OCI-LY1 (cell line): ENCODE results near the gene PCBP3.

Experiments used
- H2AFZ ChIP-seq: fragments of 200-600 bp; sonication (generic), shearing (Covaris generic); 2 replicates; pipeline ENCODE4 v1.6.0; 2014; ENCODE audit warnings: antibody characterized with exemption, mild to moderate bottlenecking, low read length
- H3F3A ChIP-seq: fragments of 200-600 bp; sonication (generic), shearing (Covaris generic); 2 replicates; pipeline ENCODE4 v1.6.0; 2014; ENCODE audit warnings: mild to moderate bottlenecking, antibody characterized with exemption, low read length, moderate library complexity; ENCODE audit not compliant: insufficient read depth
- H3K27ac ChIP-seq: fragments of 200-600 bp; sonication (generic); 2 replicates; pipeline ENCODE4 v1.5.1; 2014; ENCODE audit warnings: low read length, mixed run types, mild to moderate bottlenecking, low read depth; ENCODE audit not compliant: poor library complexity, severe bottlenecking
- H3K27me3 ChIP-seq: fragments of 200-600 bp; sonication (generic); 2 replicates; pipeline ENCODE4 v1.6.0; 2014; ENCODE audit warnings: antibody characterized with exemption, mild to moderate bottlenecking, low read length, moderate library complexity; ENCODE audit not compliant: insufficient read depth
- H3K36me3 ChIP-seq: fragments of 200-600 bp; sonication (generic); 2 replicates; pipeline ENCODE4 v1.6.1; 2014; ENCODE audit warnings: mild to moderate bottlenecking, antibody characterized with exemption, low read length, moderate library complexity, mixed read lengths; ENCODE audit not compliant: insufficient read depth
- H3K4me1 ChIP-seq: fragments of 200-600 bp; sonication (generic); 2 replicates; pipeline ENCODE4 v1.5.1; 2014; ENCODE audit warnings: mild to moderate bottlenecking, low read length, moderate library complexity; ENCODE audit not compliant: insufficient read depth, severe bottlenecking
- H3K4me2 ChIP-seq: fragments of 200-600 bp; sonication (generic), shearing (Covaris generic); 2 replicates; pipeline ENCODE4 v1.6.1; 2014; ENCODE audit warnings: low read length
- H3K4me3 ChIP-seq: fragments of 200-600 bp; sonication (generic); 2 replicates; pipeline ENCODE4 v1.5.1; 2014; ENCODE audit warnings: low read length, low read depth, mild to moderate bottlenecking, mixed read lengths; ENCODE audit not compliant: poor library complexity, severe bottlenecking
- H3K79me2 ChIP-seq: fragments of 200-600 bp; shearing (Covaris generic); 2 replicates; pipeline ENCODE4 v1.6.1; 2016; ENCODE audit warnings: mixed run types, low read length, mixed read lengths; ENCODE audit not compliant: insufficient read depth
- H3K9ac ChIP-seq: fragments of 200-600 bp; sonication (generic), shearing (Covaris generic); 2 replicates; pipeline ENCODE4 v1.6.1; 2014; ENCODE audit warnings: mild to moderate bottlenecking, low read length, mixed read lengths
- H3K9me2 ChIP-seq: fragments of 200-600 bp; sonication (generic), shearing (Covaris generic); 2 replicates; pipeline ENCODE4 v1.6.1; 2014; ENCODE audit warnings: low read depth, mild to moderate bottlenecking, low read length, mixed read lengths
- H3K9me3 ChIP-seq: fragments of 200-600 bp; shearing (Covaris generic); 2 replicates; pipeline ENCODE4 v1.6.1; 2014; ENCODE audit warnings: low read length, mixed read lengths
- H4K20me1 ChIP-seq: fragments of 200-600 bp; sonication (generic), shearing (Covaris generic); 2 replicates; pipeline ENCODE4 v1.6.0; 2016; ENCODE audit warnings: mild to moderate bottlenecking, low read length; ENCODE audit not compliant: insufficient read depth
- EZH2 ChIP-seq: fragments of 200-600 bp; sonication (generic), shearing (Covaris generic); IDR thresholded peaks from 2 replicates; pipeline ENCODE4 v1.8.0; 2017; ENCODE audit warnings: borderline replicate concordance, mixed run types, mild to moderate bottlenecking, antibody characterized with exemption, low read length, moderate library complexity, mixed read lengths
- TF ChIP-seq, protein P1 (sequence below): fragments of 200-600 bp; sonication (generic), shearing (Covaris generic); IDR thresholded peaks from 2 replicates; pipeline ENCODE4 v1.5.1; 2017; ENCODE audit warnings: mild to moderate bottlenecking, antibody characterized with exemption, low read length, moderate library complexity, mixed read lengths

Gene PCBP3

DNA sequence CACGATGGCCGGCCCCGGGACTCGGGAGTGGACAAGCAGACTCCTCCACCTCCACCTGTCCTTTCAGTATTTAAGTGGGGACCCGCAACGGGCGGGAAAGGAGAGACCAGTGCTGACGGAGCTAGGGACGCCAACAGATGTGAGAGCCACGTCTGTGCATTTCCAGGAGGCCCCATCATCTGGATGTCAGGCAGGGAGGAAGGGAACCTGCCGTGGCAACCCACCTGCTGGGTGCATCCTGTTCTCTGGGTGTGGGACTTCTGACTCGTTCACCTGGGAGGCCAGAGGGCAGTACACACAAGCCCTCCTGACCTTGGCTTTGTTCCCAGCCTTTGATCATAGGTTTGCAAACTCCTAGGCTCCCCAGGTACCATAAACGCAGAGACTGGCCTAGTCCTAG, 5.6 kb upstream of the PCBP3 start:
- Histone ChIP-seq H3K9me3 (no peaks in the 10 kb centered on the region), H3K36me3 (no peaks in the 10 kb centered on the region), H2AFZ (no peak overlapping the region), H3K27me3 (no peaks in the 10 kb centered on the region), H3F3A (no peaks in the 10 kb centered on the region), H4K20me1 (no peaks in the 10 kb centered on the region), H3K9me2 (no peaks in the 10 kb centered on the region), H3K4me2 (no peak overlapping the region), H3K4me1 (peaks cover 4% of the 10 kb centered on the region), H3K4me3 (no peak overlapping the region), H3K9ac (no peak overlapping the region), H3K79me2 (no peaks in the 10 kb centered on the region), H3K27ac (no peak overlapping the region)
- TF ChIP-seq EZH2, result no peak
- TF ChIP-seq, protein P1, sequence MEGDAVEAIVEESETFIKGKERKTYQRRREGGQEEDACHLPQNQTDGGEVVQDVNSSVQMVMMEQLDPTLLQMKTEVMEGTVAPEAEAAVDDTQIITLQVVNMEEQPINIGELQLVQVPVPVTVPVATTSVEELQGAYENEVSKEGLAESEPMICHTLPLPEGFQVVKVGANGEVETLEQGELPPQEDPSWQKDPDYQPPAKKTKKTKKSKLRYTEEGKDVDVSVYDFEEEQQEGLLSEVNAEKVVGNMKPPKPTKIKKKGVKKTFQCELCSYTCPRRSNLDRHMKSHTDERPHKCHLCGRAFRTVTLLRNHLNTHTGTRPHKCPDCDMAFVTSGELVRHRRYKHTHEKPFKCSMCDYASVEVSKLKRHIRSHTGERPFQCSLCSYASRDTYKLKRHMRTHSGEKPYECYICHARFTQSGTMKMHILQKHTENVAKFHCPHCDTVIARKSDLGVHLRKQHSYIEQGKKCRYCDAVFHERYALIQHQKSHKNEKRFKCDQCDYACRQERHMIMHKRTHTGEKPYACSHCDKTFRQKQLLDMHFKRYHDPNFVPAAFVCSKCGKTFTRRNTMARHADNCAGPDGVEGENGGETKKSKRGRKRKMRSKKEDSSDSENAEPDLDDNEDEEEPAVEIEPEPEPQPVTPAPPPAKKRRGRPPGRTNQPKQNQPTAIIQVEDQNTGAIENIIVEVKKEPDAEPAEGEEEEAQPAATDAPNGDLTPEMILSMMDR, result no peak

DNA sequence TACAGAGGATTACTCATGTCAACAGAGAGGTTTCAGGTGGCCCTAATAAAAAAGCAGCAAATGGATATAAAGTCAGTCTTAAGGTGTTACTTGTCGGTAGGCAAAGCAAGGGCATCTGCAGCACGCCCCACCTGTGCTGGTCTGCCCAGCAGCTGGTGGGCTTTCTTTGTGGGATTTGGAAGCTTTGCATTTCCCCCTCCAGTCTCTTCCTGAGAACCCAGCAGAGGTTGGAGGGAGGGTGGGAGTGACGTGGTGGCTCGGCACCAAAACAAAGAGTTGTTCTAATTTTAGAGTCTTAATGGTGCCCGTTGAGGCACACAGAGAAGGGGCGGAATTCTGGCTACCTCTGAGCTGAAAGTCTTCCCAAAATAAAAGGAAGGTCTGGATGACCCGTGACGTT, 4.8 kb upstream of the PCBP3 start:
- H3K4me1 ChIP-seq, result peaks cover 4% of the 10 kb centered on the region
- no peak overlapping the region for H3K27ac ChIP-seq
- no peak overlapping the region for H3K4me3 ChIP-seq

DNA sequence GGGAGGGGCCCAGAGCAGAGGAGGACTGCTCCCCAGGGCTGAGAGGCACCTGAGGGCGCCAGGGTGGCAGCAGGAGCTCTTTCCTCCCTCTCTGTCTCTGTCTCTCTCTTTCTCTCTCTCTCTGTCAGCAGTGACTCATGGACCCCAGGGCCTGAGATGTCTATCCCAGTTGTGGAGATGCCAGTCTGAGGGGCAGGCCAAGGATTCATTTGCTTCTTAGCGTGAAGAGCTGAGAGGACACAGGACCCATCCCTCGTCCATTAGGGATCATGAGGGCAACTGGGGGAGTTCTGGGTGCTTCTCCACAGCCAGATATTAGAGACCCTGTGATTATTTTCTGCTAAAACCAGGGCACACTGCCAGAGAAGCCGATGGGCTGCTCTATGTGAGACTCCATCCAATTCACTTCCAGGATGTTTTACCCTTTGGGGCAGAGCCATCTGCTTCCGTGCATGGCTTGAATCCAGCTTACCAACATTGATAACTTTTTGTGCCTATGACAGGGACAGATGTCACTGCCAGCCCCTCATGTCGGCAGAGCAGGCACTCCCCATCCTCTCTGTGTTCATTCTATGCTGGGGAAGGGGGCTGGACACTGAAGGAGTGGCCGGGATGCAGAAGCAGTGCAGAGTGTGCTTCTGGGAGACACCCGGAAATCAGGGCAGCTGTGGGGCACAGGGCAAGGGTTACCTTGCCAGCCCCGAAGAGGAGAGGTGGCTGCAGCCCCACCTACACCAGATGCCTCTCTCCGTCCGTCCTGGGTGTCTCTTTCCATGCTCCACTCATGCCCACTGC, 4.1 kb upstream of the PCBP3 start:
- Histone ChIP-seq H3K9me3 (no peaks in the 10 kb centered on the region), H3K4me1 (peaks cover 4% of the 10 kb centered on the region), H3K9ac (no peak overlapping the region), H3K79me2 (no peaks in the 10 kb centered on the region), H2AFZ (no peak overlapping the region), H3K9me2 (no peaks in the 10 kb centered on the region), H3K36me3 (no peaks in the 10 kb centered on the region), H3K27me3 (no peaks in the 10 kb centered on the region), H3K27ac (no peak overlapping the region), H3K4me2 (no peak overlapping the region), H4K20me1 (no peaks in the 10 kb centered on the region), H3K4me3 (no peak overlapping the region), H3F3A (no peaks in the 10 kb centered on the region)
- no peak for TF ChIP-seq EZH2
- TF ChIP-seq, protein P1, result no peak

More for the DNA sequence above, 4.8 kb upstream of the PCBP3 start:
- Histone ChIP-seq H2AFZ (no peak overlapping the region), H3K4me2 (no peak overlapping the region), H3K9ac (no peak overlapping the region), H3K36me3 (no peaks in the 10 kb centered on the region), H4K20me1 (no peaks in the 10 kb centered on the region), H3K9me3 (no peaks in the 10 kb centered on the region), H3K79me2 (no peaks in the 10 kb centered on the region), H3K27me3 (no peaks in the 10 kb centered on the region), H3K9me2 (no peaks in the 10 kb centered on the region), H3F3A (no peaks in the 10 kb centered on the region)
- TF ChIP-seq EZH2, result no peak
- TF ChIP-seq, protein P1, result no peak
